ENCODE data around the gene HOXC11. TPM values are rescaled to one million over a fixed set of nuclear protein-coding genes. Genes with fewer than 3 reads are reported as not detected.

Gene HOXC11
- total and polyA plus RNA-seq, 8 donors: not detected

DNA sequence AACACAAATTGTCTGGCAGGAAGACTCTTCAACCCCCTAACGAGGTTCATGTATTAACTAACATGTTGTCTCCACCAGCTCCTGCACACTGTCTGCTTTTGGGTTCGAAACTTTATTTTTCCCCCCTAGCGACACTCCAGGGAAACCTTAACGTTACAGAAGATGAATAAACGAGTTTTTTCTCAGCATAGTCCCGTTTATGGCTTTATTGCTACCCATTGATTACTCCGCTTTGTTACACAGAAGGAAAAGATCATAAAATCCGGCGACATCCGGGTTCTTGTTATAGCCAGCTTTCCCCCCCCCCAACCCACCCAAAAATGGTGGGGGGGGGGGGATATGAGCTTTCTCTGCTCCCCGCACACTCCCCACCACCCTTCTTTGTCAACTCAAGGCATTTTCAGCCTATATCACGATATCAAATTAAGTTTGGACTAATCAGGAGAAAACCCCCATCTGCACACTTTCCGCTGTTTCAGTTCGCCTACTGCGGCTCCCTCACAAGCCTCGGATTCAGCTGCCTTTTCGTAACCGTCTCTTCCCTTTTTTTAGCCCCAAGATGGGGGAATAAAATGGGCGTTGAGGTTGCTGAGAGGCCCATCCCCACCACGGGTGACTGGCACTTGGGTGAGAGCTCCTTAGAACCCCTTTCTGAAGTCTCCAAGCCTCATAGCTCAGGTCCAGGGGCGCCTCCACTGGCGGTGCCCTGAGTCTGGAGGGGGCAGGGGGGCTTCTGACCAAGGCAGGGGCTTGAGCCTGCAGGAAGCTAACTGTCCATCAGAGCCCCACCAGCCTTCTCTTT, 53.9 kb downstream of the HOXC11 start:
- H3K27me3 ChIP-seq: peaks cover 3 to 71% (median 12%) of the 10 kb centered on the region in 4 donors
- no peak overlapping the region for H3K27ac ChIP-seq
- TF ChIP-seq, protein P1, sequence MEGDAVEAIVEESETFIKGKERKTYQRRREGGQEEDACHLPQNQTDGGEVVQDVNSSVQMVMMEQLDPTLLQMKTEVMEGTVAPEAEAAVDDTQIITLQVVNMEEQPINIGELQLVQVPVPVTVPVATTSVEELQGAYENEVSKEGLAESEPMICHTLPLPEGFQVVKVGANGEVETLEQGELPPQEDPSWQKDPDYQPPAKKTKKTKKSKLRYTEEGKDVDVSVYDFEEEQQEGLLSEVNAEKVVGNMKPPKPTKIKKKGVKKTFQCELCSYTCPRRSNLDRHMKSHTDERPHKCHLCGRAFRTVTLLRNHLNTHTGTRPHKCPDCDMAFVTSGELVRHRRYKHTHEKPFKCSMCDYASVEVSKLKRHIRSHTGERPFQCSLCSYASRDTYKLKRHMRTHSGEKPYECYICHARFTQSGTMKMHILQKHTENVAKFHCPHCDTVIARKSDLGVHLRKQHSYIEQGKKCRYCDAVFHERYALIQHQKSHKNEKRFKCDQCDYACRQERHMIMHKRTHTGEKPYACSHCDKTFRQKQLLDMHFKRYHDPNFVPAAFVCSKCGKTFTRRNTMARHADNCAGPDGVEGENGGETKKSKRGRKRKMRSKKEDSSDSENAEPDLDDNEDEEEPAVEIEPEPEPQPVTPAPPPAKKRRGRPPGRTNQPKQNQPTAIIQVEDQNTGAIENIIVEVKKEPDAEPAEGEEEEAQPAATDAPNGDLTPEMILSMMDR (IDR thresholded peaks at IDR 0.05): no peak
- H3K4me3 ChIP-seq: no peak overlapping the region
- FAIRE-seq (no peak), DNase-seq (no peak), ATAC-seq (no peak)
- no peaks in the 10 kb centered on the region for H3K4me1 ChIP-seq
- H3K9me3 ChIP-seq: no peaks in the 10 kb centered on the region
- H3K36me3 ChIP-seq: no peaks in the 10 kb centered on the region
- intact Hi-C loops (cut with DNase I): no loop called here
- 21% methylated on average over 22 of the region's 22 CpGs for WGBS, 2 donors

Small RNA genes within 50 kb of the gene (microRNA-seq; reads per million reads assigned to microRNA genes)
- 2.3 to 7.7 reads per million in 2 donors for gene MIR196A2

Other genes with a start within 250 kb of the HOXC11 start
- 100 to 1,000 TPM in 1 of 6 donors, 10 to 100 TPM in 5; 28.2 to 102 (median 72.3) TPM for gene CALCOCO1, start 245.7 kb upstream of the HOXC11 start, total RNA-seq
- 100 to 1,000 TPM; 102 to 103 TPM for gene CALCOCO1, start 245.7 kb upstream of the HOXC11 start, polyA plus RNA-seq
- not detected for gene CISTR, start 221.1 kb upstream of the HOXC11 start, total RNA-seq
- gene CISTR, start 221.1 kb upstream of the HOXC11 start, polyA plus RNA-seq: not detected
- under 1 TPM in 1 of 6 donors, not detected in 5; 0.06 TPM for gene HOXC13, start 34.3 kb upstream of the HOXC11 start, total RNA-seq
- not detected for gene HOXC13, start 34.3 kb upstream of the HOXC11 start, polyA plus RNA-seq
- gene HOXC12, start 18.2 kb upstream of the HOXC11 start, total RNA-seq: not detected
- gene HOXC12, start 18.2 kb upstream of the HOXC11 start, polyA plus RNA-seq: not detected
- gene HOTAIR, start 1.8 kb downstream of the HOXC11 start, total RNA-seq: not detected
- gene HOTAIR, start 1.8 kb downstream of the HOXC11 start, polyA plus RNA-seq: not detected
- under 1 TPM in 1 of 6 donors, not detected in 5; 0.08 TPM for gene HOXC10, start 12.0 kb downstream of the HOXC11 start, total RNA-seq
- gene HOXC10, start 12.0 kb downstream of the HOXC11 start, polyA plus RNA-seq: under 1 TPM in 1 of 2 donors, not detected in 1; 0.16 TPM
- under 1 TPM in 1 of 6 donors, not detected in 5; 0.19 TPM for gene HOXC9, start 27.0 kb downstream of the HOXC11 start, total RNA-seq
- under 1 TPM; 0.26 to 0.27 TPM for gene HOXC9, start 27.0 kb downstream of the HOXC11 start, polyA plus RNA-seq
- not detected for gene HOXC8, start 35.9 kb downstream of the HOXC11 start, total RNA-seq
- gene HOXC8, start 35.9 kb downstream of the HOXC11 start, polyA plus RNA-seq: not detected
- gene HOXC6, start 55.3 kb downstream of the HOXC11 start, total RNA-seq: under 1 TPM in 4 of 6 donors, not detected in 2; 0.19 to 0.41 (median 0.31) TPM
- gene HOXC6, start 55.3 kb downstream of the HOXC11 start, polyA plus RNA-seq: under 1 TPM; 0.14 to 0.34 TPM
- not detected for gene HOXC5, start 59.9 kb downstream of the HOXC11 start, total RNA-seq
- not detected for gene HOXC5, start 59.9 kb downstream of the HOXC11 start, polyA plus RNA-seq
- gene HOXC4, start 80.7 kb downstream of the HOXC11 start, total RNA-seq: under 1 TPM in 3 of 6 donors, not detected in 3; 0.15 to 0.62 (median 0.23) TPM
- gene HOXC4, start 80.7 kb downstream of the HOXC11 start, polyA plus RNA-seq: under 1 TPM in 1 of 2 donors, not detected in 1; 0.27 TPM
- gene SMUG1, start 215.9 kb downstream of the HOXC11 start, total RNA-seq: 10 to 100 TPM; 12.4 to 18.1 (median 14.3) TPM
- gene SMUG1, start 215.9 kb downstream of the HOXC11 start, polyA plus RNA-seq: 10 to 100 TPM; 29.7 to 35.4 TPM

All from pancreas (tissue), 10 donors.